GM10266 (cell line): Measurements from ENCODE around the gene USP36.

Experiments
- DNase-seq: peaks from one replicate; pipeline ENCODE4 v3.0.0; 2012; ENCODE audit errors: extremely low spot score
- CTCF ChIP-seq: IDR thresholded peaks from 2 replicates; pipeline ENCODE4 v1.5.1; 2012; ENCODE audit warnings: mild to moderate bottlenecking, low read depth; ENCODE audit not compliant: control insufficient read depth, insufficient read depth; ENCODE audit errors: missing control alignments

Gene USP36

GRCh38 chr17:78834571-78834970, 6.0 kb downstream of the USP36 start:
- no peak for TF ChIP-seq CTCF
- no peak for DNase-seq

GRCh38 chr17:78832541-78832810, 8.1 kb downstream of the USP36 start:
- no peak for DNase-seq
- no peak for TF ChIP-seq CTCF

- TF ChIP-seq CTCF = no peak
- no peak for DNase-seq
Observed at GRCh38 chr17:78831688-78832540, 8.7 kb downstream of the USP36 start.

- DNase-seq = no peak
- TF ChIP-seq CTCF = no peak
Observed at GRCh38 chr17:78829477-78829876, 11.1 kb downstream of the USP36 start.

GRCh38 chr17:78828470-78829185, 12.0 kb downstream of the USP36 start:
- no peak for DNase-seq
- TF ChIP-seq CTCF = peak; percentile 17

- no peak for TF ChIP-seq CTCF
- no peak for DNase-seq
Observed at GRCh38 chr17:78826836-78827509, 13.6 kb downstream of the USP36 start.
